Measurements from ENCODE around the gene GPC6. TPM values are rescaled to one million over a fixed set of nuclear protein-coding genes. Genes with fewer than 3 reads are reported as not detected.

GPC6 gene
- total RNA-seq, 1 donor: 77.8 TPM

- TF ChIP-seq CTCF (IDR thresholded peaks at IDR 0.05; ENCODE audit: extremely low read depth, low read depth, low read length): no peak
- DNase-seq (ENCODE audit: insufficient read length, low spot score, missing footprints): no peak
- Histone ChIP-seq H3K27me3 (ENCODE audit: insufficient read depth, low read length) (no peaks in the 10 kb centered on the region), H3K4me2 (ENCODE audit: insufficient read depth, low read length) (no peak overlapping the region), H3K4me1 (ENCODE audit: insufficient read depth, low read length) (no peaks in the 10 kb centered on the region), H4K20me1 (ENCODE audit: insufficient read depth, low read length) (peaks cover 4% of the 10 kb centered on the region), H3K27ac (ENCODE audit: low read depth, low read length) (no peak overlapping the region), H3K79me2 (ENCODE audit: insufficient read depth, low read length) (no peaks in the 10 kb centered on the region), H3K4me3 (ENCODE audit: insufficient read depth, low read length) (no peak overlapping the region), H2AFZ (ENCODE audit: low read length) (no peak overlapping the region), H3K36me3 (ENCODE audit: insufficient read depth, low read length) (no peaks in the 10 kb centered on the region), H3K9me3 (ENCODE audit: low read depth, low read length) (no peaks in the 10 kb centered on the region)
Observed at GRCh38 chr13:93637852-93638251, 411.2 kb downstream of the GPC6 start.

GRCh38 chr13:93640452-93640851 lies 413.8 kb downstream of the GPC6 start:
- no peaks in the 10 kb centered on the region for H3K9me3 ChIP-seq (ENCODE audit: low read depth, low read length)
- DNase-seq (ENCODE audit: insufficient read length, low spot score, missing footprints): no peak
- H3K27ac ChIP-seq (ENCODE audit: low read depth, low read length): no peak overlapping the region
- H3K36me3 ChIP-seq (ENCODE audit: insufficient read depth, low read length): no peaks in the 10 kb centered on the region
- H3K4me1 ChIP-seq (ENCODE audit: insufficient read depth, low read length): no peaks in the 10 kb centered on the region
- no peak overlapping the region for H2AFZ ChIP-seq (ENCODE audit: low read length)
- H3K4me2 ChIP-seq (ENCODE audit: insufficient read depth, low read length): no peak overlapping the region
- H4K20me1 ChIP-seq (ENCODE audit: insufficient read depth, low read length): no peaks in the 10 kb centered on the region
- TF ChIP-seq CTCF (IDR thresholded peaks at IDR 0.05; ENCODE audit: extremely low read depth, low read depth, low read length): no peak
- no peaks in the 10 kb centered on the region for H3K27me3 ChIP-seq (ENCODE audit: insufficient read depth, low read length)
- no peak overlapping the region for H3K4me3 ChIP-seq (ENCODE audit: insufficient read depth, low read length)
- H3K79me2 ChIP-seq (ENCODE audit: insufficient read depth, low read length): no peaks in the 10 kb centered on the region

GRCh38 chr13:93646245-93646644 lies 419.6 kb downstream of the GPC6 start:
- Histone ChIP-seq H3K9me3 (ENCODE audit: low read depth, low read length) (no peaks in the 10 kb centered on the region), H4K20me1 (ENCODE audit: insufficient read depth, low read length) (no peaks in the 10 kb centered on the region), H3K4me1 (ENCODE audit: insufficient read depth, low read length) (no peaks in the 10 kb centered on the region), H3K27me3 (ENCODE audit: insufficient read depth, low read length) (no peaks in the 10 kb centered on the region), H3K36me3 (ENCODE audit: insufficient read depth, low read length) (no peaks in the 10 kb centered on the region), H3K27ac (ENCODE audit: low read depth, low read length) (no peak overlapping the region), H2AFZ (ENCODE audit: low read length) (no peak overlapping the region), H3K4me3 (ENCODE audit: insufficient read depth, low read length) (no peak overlapping the region), H3K4me2 (ENCODE audit: insufficient read depth, low read length) (peak overlapping the region; percentile 21), H3K79me2 (ENCODE audit: insufficient read depth, low read length) (no peaks in the 10 kb centered on the region)
- no peak for DNase-seq (ENCODE audit: insufficient read length, low spot score, missing footprints)
- TF ChIP-seq CTCF (IDR thresholded peaks at IDR 0.05; ENCODE audit: extremely low read depth, low read depth, low read length): no peak

GRCh38 chr13:93649496-93649895 lies 422.9 kb downstream of the GPC6 start:
- TF ChIP-seq CTCF (IDR thresholded peaks at IDR 0.05; ENCODE audit: extremely low read depth, low read depth, low read length): no peak
- Histone ChIP-seq H2AFZ (ENCODE audit: low read length) (no peak overlapping the region), H3K4me2 (ENCODE audit: insufficient read depth, low read length) (no peak overlapping the region), H3K79me2 (ENCODE audit: insufficient read depth, low read length) (no peaks in the 10 kb centered on the region), H3K9me3 (ENCODE audit: low read depth, low read length) (no peaks in the 10 kb centered on the region), H3K36me3 (ENCODE audit: insufficient read depth, low read length) (no peaks in the 10 kb centered on the region), H3K4me1 (ENCODE audit: insufficient read depth, low read length) (no peaks in the 10 kb centered on the region), H4K20me1 (ENCODE audit: insufficient read depth, low read length) (no peaks in the 10 kb centered on the region), H3K4me3 (ENCODE audit: insufficient read depth, low read length) (no peak overlapping the region), H3K27me3 (ENCODE audit: insufficient read depth, low read length) (no peaks in the 10 kb centered on the region), H3K27ac (ENCODE audit: low read depth, low read length) (no peak overlapping the region)
- no peak for DNase-seq (ENCODE audit: insufficient read length, low spot score, missing footprints)

All from osteoblast (primary cell).